Liver (tissue), 9 donors: ENCODE results near the gene SDC1. TPM values are rescaled to one million over a fixed set of nuclear protein-coding genes. Genes with fewer than 3 reads are reported as not detected.

Experiments
- DNase-seq: peaks from one replicate; pipeline ENCODE4 v3.0.0-alpha.2; 2017; ENCODE audit warnings: low spot score
- H3K27ac ChIP-seq, 2 donors: one replicate each; pipeline ENCODE4 v1.7.0; 2013; ENCODE audit warnings: inconsistent platforms in 2 of 2, low read length in 2 of 2, control low read depth in 1 of 2, low read depth in 1 of 2, mild to moderate bottlenecking in 1 of 2
- H3K27me3 ChIP-seq, 4 donors: one replicate each; pipeline versions ENCODE4 v1.6.1 to v1.7.0; 2013; ENCODE audit warnings: low read length in 3 of 4, inconsistent platforms in 1 of 4, mild to moderate bottlenecking in 1 of 4, moderate library complexity in 1 of 4; ENCODE audit not compliant: control insufficient read depth in 4 of 4, insufficient read depth in 4 of 4
- H3K36me3 ChIP-seq, 4 donors: one replicate each; pipeline versions ENCODE4 v1.6.1 to v1.7.0; 2013; ENCODE audit warnings: low read length in 3 of 4, mild to moderate bottlenecking in 3 of 4, low read depth in 1 of 4, moderate library complexity in 1 of 4; ENCODE audit not compliant: control insufficient read depth in 4 of 4, insufficient read depth in 3 of 4
- H3K4me1 ChIP-seq, 4 donors: one replicate each; pipeline versions ENCODE4 v1.6.1 to v1.7.0; 2013; ENCODE audit warnings: low read length in 3 of 4, mild to moderate bottlenecking in 3 of 4, moderate library complexity in 1 of 4; ENCODE audit not compliant: control insufficient read depth in 4 of 4, insufficient read depth in 4 of 4
- H3K4me3 ChIP-seq, 3 donors: one replicate each; pipeline versions ENCODE4 v1.6.1 to v1.7.0; 2013; ENCODE audit warnings: low read length in 3 of 3, control low read depth in 1 of 3, low read depth in 1 of 3, mild to moderate bottlenecking in 1 of 3
- H3K9ac ChIP-seq, 2 donors: one replicate each; pipeline ENCODE4 v1.7.0; 2013; ENCODE audit warnings: low read length in 2 of 2, mild to moderate bottlenecking in 2 of 2, moderate library complexity in 2 of 2, control low read depth in 1 of 2, low read depth in 1 of 2
- H3K9me3 ChIP-seq, 4 donors: one replicate each; pipeline versions ENCODE4 v1.6.1 to v1.7.0; 2013; ENCODE audit warnings: low read length in 3 of 4; ENCODE audit not compliant: control insufficient read depth in 4 of 4
- EGR1 ChIP-seq, 2 donors: IDR thresholded peaks; 2 replicates each; pipeline ENCODE4 v1.6.1; 2016 to 2018; ENCODE audit warnings: antibody characterized with exemption in 2 of 2, low read depth in 2 of 2
- FOXA2 ChIP-seq: IDR thresholded peaks from 2 replicates; pipeline ENCODE4 v1.6.1; 2016; ENCODE audit warnings: antibody characterized with exemption
- GABPA ChIP-seq, 2 donors: IDR thresholded peaks in 1 of 2; conservative IDR thresholded peaks in 1 of 2; 2 replicates each; pipeline ENCODE4 v1.6.1; 2016; ENCODE audit warnings: antibody characterized with exemption in 2 of 2, mild to moderate bottlenecking in 1 of 2, moderate library complexity in 1 of 2
- HNF4A ChIP-seq, 2 donors: conservative IDR thresholded peaks; 2 replicates each; pipeline ENCODE4 v1.6.1; 2016; ENCODE audit warnings: antibody characterized with exemption in 2 of 2, mild to moderate bottlenecking in 2 of 2
- RAD21 ChIP-seq, 2 donors: IDR thresholded peaks; 2 replicates each; pipeline ENCODE4 v1.6.1; 2016; ENCODE audit warnings: antibody characterized with exemption in 2 of 2, mild to moderate bottlenecking in 2 of 2
- RXRA ChIP-seq, 2 donors: IDR thresholded peaks; 2 replicates each; pipeline ENCODE4 v1.6.1; 2017 to 2018; ENCODE audit warnings: antibody characterized with exemption in 2 of 2, mild to moderate bottlenecking in 1 of 2
- SP1 ChIP-seq: IDR thresholded peaks from 2 replicates; pipeline ENCODE4 v1.6.1; 2018; ENCODE audit warnings: antibody characterized with exemption, mild to moderate bottlenecking
- WGBS: extraction: QIAGEN DNeasy Blood & Tissue Kit; methylation state at CpG from one replicate; pipeline ENCODE4 v1.1.7; 2013; 5-methylcytosine and 5-hydroxymethylcytosine counted together
- polyA plus RNA-seq, 2 donors: library from polyadenylated mRNA; stranded (reverse) in 1 of 2; unstranded in 1 of 2; fragments of 200-250 nt in 1 of 2; fragments of >200 nt in 1 of 2; fragmentation: Nextera tagmentation in 1 of 2; extraction: Ambion mirVana in 1 of 2; gene quantifications; one replicate each; pipeline versions ENCODE4 v1.2.1 to v1.2.3, GENCODE V29; 2013 to 2015
- total RNA-seq, 2 donors: library from RNA; depleted of rRNA; stranded (reverse); fragments of >200 nt; gene quantifications; one replicate each; pipeline ENCODE4 v1.2.3, GENCODE V29; 2014
- TF ChIP-seq, protein P1 (sequence below): IDR thresholded peaks from 2 replicates; pipeline ENCODE4 v1.6.1; 2016; ENCODE audit warnings: antibody characterized with exemption
- TF ChIP-seq, protein P2 (sequence below): IDR thresholded peaks from 2 replicates; pipeline ENCODE4 v1.6.1; 2016; ENCODE audit warnings: antibody characterized with exemption
- donor health status: healthy.
- donor health status: healthy.
- donor health status: healthy.
- donor health status: healthy.
- donor health status: healthy.

The SDC1 gene
- total and polyA plus RNA-seq, 4 donors, result 99.6 to 363 (median 196) TPM

DNA sequence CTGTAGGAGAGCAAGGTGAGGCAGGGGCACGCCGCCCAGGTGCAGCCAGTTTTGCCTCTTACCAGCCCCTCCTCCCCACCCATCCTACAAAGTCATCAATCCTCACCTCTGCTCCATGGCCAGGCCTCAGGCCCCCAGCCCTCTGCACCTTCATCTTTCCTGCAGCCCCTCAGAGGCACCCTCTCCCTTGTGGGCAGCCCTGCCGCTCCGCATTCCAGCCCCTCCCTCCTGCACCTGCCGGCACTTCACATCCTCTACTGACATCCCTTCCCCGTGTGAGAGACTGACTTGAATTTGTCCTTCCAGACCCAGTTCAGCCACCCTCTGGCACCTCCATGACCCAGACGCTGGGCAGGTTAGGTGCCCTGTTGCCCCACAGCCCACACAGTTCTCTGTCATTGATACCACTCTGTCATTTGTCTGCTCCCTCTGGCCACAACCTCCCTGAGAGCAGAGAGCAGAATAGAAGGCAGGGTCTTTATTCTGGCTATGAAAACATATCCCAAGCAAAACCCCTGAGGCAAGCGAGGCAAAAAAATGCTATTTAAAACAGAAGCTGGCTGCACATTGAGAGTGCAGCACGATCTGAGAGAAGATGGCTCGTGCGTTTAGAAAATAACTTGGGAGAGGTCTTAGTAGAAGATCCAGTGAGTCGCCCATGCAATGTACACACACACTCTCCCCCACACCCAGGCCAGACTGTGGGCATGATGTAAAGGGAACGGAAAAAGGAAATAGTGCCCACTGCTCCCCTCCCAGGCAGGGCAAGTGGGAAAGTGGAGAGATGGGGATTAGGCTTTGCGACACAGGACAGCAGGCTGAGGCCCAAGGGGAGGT, 25.9 kb downstream of the SDC1 start:
- H3K9ac ChIP-seq, result peak overlapping the region in 1 of 2 donors; percentile 16
- WGBS, result 53% methylated on average over 14 of the region's 14 CpGs
- no peak for DNase-seq
- H3K4me1 ChIP-seq, result peaks cover 20 to 98% (median 69%) of the 10 kb centered on the region in 4 donors
- H3K36me3 ChIP-seq, result peaks cover 0 to 8% (median 2%) of the 10 kb centered on the region in 4 donors
- H3K27me3 ChIP-seq, result no peaks in the 10 kb centered on the region
- H3K9me3 ChIP-seq, result no peaks in the 10 kb centered on the region
- H3K27ac ChIP-seq, result peak overlapping the region; percentile 67 to 94
- H3K4me3 ChIP-seq, result no peak overlapping the region
- TF ChIP-seq RXRA (IDR thresholded peaks at IDR 0.05) (peak; percentile 38 to 70), RAD21 (IDR thresholded peaks at IDR 0.05) (peak in 1 of 2 donors; percentile 8), GABPA (IDR thresholded peaks at IDR 0.05 in 1 of 2, conservative IDR thresholded peaks at IDR 0.05 in 1 of 2) (no peak), SP1 (peak; percentile 12), HNF4A (conservative IDR thresholded peaks at IDR 0.05) (peak; percentile 47 to 56)
- TF ChIP-seq, protein P1, sequence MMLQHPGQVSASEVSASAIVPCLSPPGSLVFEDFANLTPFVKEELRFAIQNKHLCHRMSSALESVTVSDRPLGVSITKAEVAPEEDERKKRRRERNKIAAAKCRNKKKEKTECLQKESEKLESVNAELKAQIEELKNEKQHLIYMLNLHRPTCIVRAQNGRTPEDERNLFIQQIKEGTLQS, result no peak

DNA sequence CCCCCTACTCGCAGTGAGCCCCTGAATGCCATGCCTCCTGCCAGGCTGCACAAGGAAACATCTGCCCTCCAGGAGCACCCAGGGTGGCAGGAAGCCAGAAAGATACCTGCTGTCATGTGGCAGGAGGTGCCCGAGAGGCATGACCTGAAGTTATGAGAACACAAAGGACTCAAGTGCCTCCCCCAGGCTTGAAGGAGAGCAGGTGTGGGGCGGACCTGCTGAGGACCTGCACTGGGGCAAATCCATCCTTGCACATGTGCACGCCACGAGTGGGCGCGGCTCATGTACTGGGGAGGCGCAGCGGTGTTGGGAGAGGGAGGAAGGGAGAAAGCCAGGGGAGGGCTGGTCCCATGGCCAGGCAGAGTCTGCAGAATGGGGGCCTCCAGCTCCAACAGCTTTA, 26.9 kb downstream of the SDC1 start:
- H3K9me3 ChIP-seq, result no peaks in the 10 kb centered on the region
- H3K4me3 ChIP-seq, result no peak overlapping the region
- DNase-seq, result no peak
- WGBS, result 34% methylated on average over 9 of the region's 9 CpGs
- H3K9ac ChIP-seq, result no peak overlapping the region
- TF ChIP-seq RXRA (IDR thresholded peaks at IDR 0.05) (peak in 1 of 2 donors; percentile 14), RAD21 (IDR thresholded peaks at IDR 0.05) (no peak), EGR1 (IDR thresholded peaks at IDR 0.05; ENCODE audit: low read depth in 2 of 2) (no peak), HNF4A (conservative IDR thresholded peaks at IDR 0.05) (peak in 1 of 2 donors; percentile 19)
- TF ChIP-seq, protein P1, result no peak
- TF ChIP-seq, protein P2, sequence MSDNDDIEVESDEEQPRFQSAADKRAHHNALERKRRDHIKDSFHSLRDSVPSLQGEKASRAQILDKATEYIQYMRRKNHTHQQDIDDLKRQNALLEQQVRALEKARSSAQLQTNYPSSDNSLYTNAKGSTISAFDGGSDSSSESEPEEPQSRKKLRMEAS, result no peak
- H3K4me1 ChIP-seq, result peaks cover 17 to 93% (median 66%) of the 10 kb centered on the region in 4 donors
- H3K36me3 ChIP-seq, result peaks cover 0 to 5% (median under 1%) of the 10 kb centered on the region in 4 donors
- no peaks in the 10 kb centered on the region for H3K27me3 ChIP-seq
- H3K27ac ChIP-seq, result peak overlapping the region; percentile 67 to 94

DNA sequence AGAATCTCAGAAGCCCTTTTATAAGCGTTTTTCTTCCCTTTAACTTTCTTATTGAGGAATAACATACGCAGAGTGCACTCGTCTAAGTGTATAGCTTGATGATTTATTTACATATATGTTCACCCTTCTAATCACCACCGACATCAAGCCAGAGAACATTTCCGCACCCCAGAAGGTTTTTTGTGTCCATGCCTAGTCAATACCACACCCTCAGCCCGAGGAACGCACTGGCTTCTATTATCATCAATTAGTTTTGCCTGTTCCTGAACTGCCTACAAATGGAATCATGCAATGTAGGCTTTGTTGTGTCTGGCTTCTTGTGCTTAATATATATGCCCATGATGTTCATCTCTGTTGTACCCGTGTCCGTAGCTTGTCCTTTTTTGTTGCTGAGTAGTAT, 27.7 kb downstream of the SDC1 start:
- Histone ChIP-seq H3K9ac (peak overlapping the region in 1 of 2 donors; percentile 62), H3K9me3 (no peaks in the 10 kb centered on the region), H3K4me1 (peaks cover 15 to 93% (median 67%) of the 10 kb centered on the region in 4 donors), H3K27ac (peak overlapping the region; percentile 68 to 94), H3K4me3 (no peak overlapping the region), H3K27me3 (no peaks in the 10 kb centered on the region), H3K36me3 (no peaks in the 10 kb centered on the region)
- 65% methylated on average over 9 of the region's 9 CpGs for WGBS
- no peak for DNase-seq
- TF ChIP-seq FOXA2, result no peak
- no peak for TF ChIP-seq HNF4A (conservative IDR thresholded peaks at IDR 0.05)
- TF ChIP-seq, protein P2, result no peak
- TF ChIP-seq, protein P1, result no peak
